OCI-LY3 (cell line): ENCODE data around the gene LRP4.

ENCODE experiments used
- H2AFZ ChIP-seq: fragments of 200-600, 300-600 bp; shearing (Covaris generic); 2 replicates; pipeline ENCODE4 v1.6.0; 2014; ENCODE audit warnings: antibody characterized with exemption, low read depth, low read length
- H3K27ac ChIP-seq: fragments of 200-600, 300-600 bp; sonication (generic); 2 replicates; pipeline ENCODE4 v1.5.1; 2014; ENCODE audit warnings: mild to moderate bottlenecking, low read length, moderate library complexity, mixed read lengths
- H3K27me3 ChIP-seq: fragments of 200-600, 300-600 bp; sonication (generic); 2 replicates; pipeline ENCODE4 v1.6.1; 2014; ENCODE audit warnings: low read depth, low read length, mixed read lengths
- H3K36me3 ChIP-seq: fragments of 200-600, 300-600 bp; sonication (generic); replicated peaks from 2 replicates; pipeline ENCODE3; 2014; ENCODE audit warnings: low read depth, low read length, mixed read lengths
- H3K4me1 ChIP-seq: fragments of 300-600, 200-600 bp; sonication (generic); 2 replicates; pipeline ENCODE4 v1.6.1; 2014; ENCODE audit warnings: low read length, mixed read lengths
- H3K4me2 ChIP-seq: fragments of 200-600, 300-600 bp; sonication (generic); 2 replicates; pipeline ENCODE4 v1.6.1; 2014; ENCODE audit warnings: low read length, mixed read lengths
- H3K4me3 ChIP-seq: fragments of 300-600, 200-600 bp; sonication (generic); 2 replicates; pipeline ENCODE4 v1.5.1; 2014; ENCODE audit warnings: antibody characterized with exemption, mild to moderate bottlenecking, low read length, moderate library complexity
- H3K79me2 ChIP-seq: fragments of 300-600, 200-600 bp; shearing (Covaris generic); 2 replicates; pipeline ENCODE4 v1.6.1; 2014; ENCODE audit warnings: mild to moderate bottlenecking, low read length, mixed read lengths
- H3K9ac ChIP-seq: fragments of 300-600, 200-600 bp; shearing (Covaris generic); 2 replicates; pipeline ENCODE4 v1.6.0; 2014; ENCODE audit warnings: mild to moderate bottlenecking, low read length, moderate library complexity
- H3K9me3 ChIP-seq: fragments of 200-600, 300-600 bp; shearing (Covaris generic); 2 replicates; pipeline ENCODE4 v1.6.1; 2014; ENCODE audit warnings: low read length, mixed read lengths; ENCODE audit not compliant: insufficient read depth
- H4K20me1 ChIP-seq: fragments of 200-600, 300-600 bp; sonication (generic); 2 replicates; pipeline ENCODE4 v1.6.1; 2016; ENCODE audit warnings: low read length, mixed read lengths; ENCODE audit not compliant: insufficient read depth
- CTCF ChIP-seq: fragments of 200-600, 300-600 bp; sonication (generic); IDR thresholded peaks from 2 replicates; pipeline ENCODE4 v1.5.1; 2014; ENCODE audit warnings: antibody characterized with exemption, low read length, low read depth
- EZH2phosphoT487 ChIP-seq: fragments of 200-600 bp; shearing (Covaris generic); IDR thresholded peaks from 2 replicates; pipeline ENCODE4 v1.6.1; 2018; ENCODE audit warnings: antibody characterized with exemption, mixed run types, low read depth

Gene LRP4

GRCh38 chr11:46961041-46961440 lies 42.7 kb upstream of the LRP4 start:
- Histone ChIP-seq H3K27me3 (no peaks in the 10 kb centered on the region), H3K4me1 (no peaks in the 10 kb centered on the region), H3K27ac (no peak overlapping the region), H3K9me3 (no peaks in the 10 kb centered on the region), H2AFZ (no peak overlapping the region), H3K4me2 (no peak overlapping the region), H3K9ac (no peak overlapping the region), H3K79me2 (no peaks in the 10 kb centered on the region), H4K20me1 (no peaks in the 10 kb centered on the region), H3K36me3 (peaks cover 14% of the 10 kb centered on the region), H3K4me3 (no peak overlapping the region)
- TF ChIP-seq EZH2phosphoT487 (no peak), CTCF (no peak)

- Histone ChIP-seq H3K27me3 (no peaks in the 10 kb centered on the region), H3K4me1 (no peaks in the 10 kb centered on the region), H3K4me2 (no peak overlapping the region), H3K36me3 (peaks cover 14% of the 10 kb centered on the region), H2AFZ (no peak overlapping the region), H4K20me1 (no peaks in the 10 kb centered on the region), H3K27ac (no peak overlapping the region), H3K9ac (no peak overlapping the region), H3K79me2 (no peaks in the 10 kb centered on the region), H3K4me3 (no peak overlapping the region), H3K9me3 (no peaks in the 10 kb centered on the region)
- no peak for TF ChIP-seq CTCF
These were observed 40.4 kb upstream of the LRP4 start for GRCh38 chr11:46958777-46959176.

GRCh38 chr11:46953093-46953492 lies 34.7 kb upstream of the LRP4 start:
- H2AFZ ChIP-seq: no peak overlapping the region
- H3K9ac ChIP-seq: no peak overlapping the region
- H3K27ac ChIP-seq: no peak overlapping the region
- H3K36me3 ChIP-seq: no peaks in the 10 kb centered on the region
- no peak for TF ChIP-seq EZH2phosphoT487
- no peak for TF ChIP-seq CTCF
- no peaks in the 10 kb centered on the region for H3K79me2 ChIP-seq
- no peak overlapping the region for H3K4me2 ChIP-seq
- H3K4me1 ChIP-seq: peaks cover 3% of the 10 kb centered on the region
- H3K9me3 ChIP-seq: no peaks in the 10 kb centered on the region
- H4K20me1 ChIP-seq: no peaks in the 10 kb centered on the region
- H3K27me3 ChIP-seq: no peaks in the 10 kb centered on the region
- H3K4me3 ChIP-seq: no peak overlapping the region

GRCh38 chr11:46952553-46952952 lies 34.2 kb upstream of the LRP4 start:
- H2AFZ ChIP-seq: no peak overlapping the region
- no peaks in the 10 kb centered on the region for H3K27me3 ChIP-seq
- H3K79me2 ChIP-seq: no peaks in the 10 kb centered on the region
- no peak overlapping the region for H3K4me2 ChIP-seq
- no peaks in the 10 kb centered on the region for H4K20me1 ChIP-seq
- no peaks in the 10 kb centered on the region for H3K36me3 ChIP-seq
- H3K9ac ChIP-seq: no peak overlapping the region
- no peaks in the 10 kb centered on the region for H3K9me3 ChIP-seq
- no peak overlapping the region for H3K27ac ChIP-seq
- peaks cover 9% of the 10 kb centered on the region for H3K4me1 ChIP-seq
- no peak overlapping the region for H3K4me3 ChIP-seq
- TF ChIP-seq EZH2phosphoT487 (no peak), CTCF (no peak)
